HepG2 (cell line): ENCODE results near the gene NFIC. TPM values are rescaled to one million over a fixed set of nuclear protein-coding genes. Genes with fewer than 3 reads are reported as not detected.

Experiments used
- DMAP1 ChIP-seq: IDR thresholded peaks from 2 replicates; pipeline ENCODE4 v1.6.1; 2016
- IRX3 ChIP-seq: sonication (generic); formaldehyde crosslinking; IDR thresholded peaks from 2 replicates; pipeline ENCODE4 v1.8.1; 2023; ENCODE audit warnings: mild to moderate bottlenecking, low read depth, missing genetic modification reagents, borderline replicate concordance
- RXRB ChIP-seq: IDR thresholded peaks from 2 replicates; pipeline ENCODE4 v1.6.1; 2016; ENCODE audit warnings: borderline replicate concordance, missing genetic modification reagents, missing compliant biosample characterization
- SRSF4 ChIP-seq: fragments of 200-400 bp; formaldehyde crosslinking; IDR thresholded peaks from one replicate; pipeline ENCODE4 v1.6.1; 2018; ENCODE audit warnings: mild to moderate bottlenecking, low read depth, low read length, moderate library complexity; ENCODE audit not compliant: poor library complexity, severe bottlenecking
- TAF15 ChIP-seq: fragments of 200-400 bp; formaldehyde crosslinking; IDR thresholded peaks from one replicate; pipeline ENCODE4 v1.6.1; 2018; ENCODE audit warnings: mild to moderate bottlenecking, low read depth, low read length; ENCODE audit not compliant: poor library complexity, severe bottlenecking
- ZNF883 ChIP-seq: sonication (generic); formaldehyde crosslinking; IDR thresholded peaks from 2 replicates; pipeline ENCODE4 v1.5.1; 2020; ENCODE audit warnings: mild to moderate bottlenecking, missing genetic modification reagents; ENCODE audit errors: not compliant biosample characterization
- polyA plus RNA-seq, 8 experiments: library from polyadenylated mRNA; depleted of rRNA in 3 of 8; stranded (reverse) in 7 of 8; unstranded in 1 of 8; fragments of >200 nt; fragmentation: Illumina TruSeq in 4 of 8; extraction: Trizol in 4 of 8; gene quantifications; 2 replicates each; pipeline versions ENCODE4 v1.2.1 to v1.2.3, GENCODE V29; 2011 to 2016; ENCODE audit warnings: low read depth in 4 of 8, missing spikeins in 1 of 8, mixed read lengths in 1 of 8; ENCODE audit not compliant: insufficient read depth in 1 of 8
- total RNA-seq, 5 experiments: library from RNA; depleted of rRNA; stranded (reverse); fragments of >200 nt; fragmentation: Illumina TruSeq; extraction: Trizol; gene quantifications; 2 replicates each; pipeline ENCODE4 v1.2.3, GENCODE V29; 2016; ENCODE audit warnings: low read depth in 1 of 5
- TF ChIP-seq, protein P1 (sequence below): sonication (generic); formaldehyde crosslinking; IDR thresholded peaks from 2 replicates; pipeline ENCODE4 v1.8.0; 2022; ENCODE audit warnings: missing genetic modification reagents, mild to moderate bottlenecking, borderline replicate concordance
- TF ChIP-seq, protein P2 (sequence below): sonication (generic); formaldehyde crosslinking; IDR thresholded peaks from 2 replicates; pipeline ENCODE4 v1.5.1; 2020; ENCODE audit warnings: missing genetic modification reagents, mild to moderate bottlenecking, borderline replicate concordance
- TF ChIP-seq, protein P3 (sequence below): sonication (generic); formaldehyde crosslinking; IDR thresholded peaks from 2 replicates; pipeline ENCODE4 v1.4.0; 2020; ENCODE audit warnings: missing genetic modification reagents
- TF ChIP-seq, protein P4 (sequence below): sonication (generic); formaldehyde crosslinking; IDR thresholded peaks from 2 replicates; pipeline ENCODE4 v1.8.0; 2022; ENCODE audit warnings: mild to moderate bottlenecking, missing genetic modification reagents, borderline replicate concordance
- TF ChIP-seq, protein P5 (sequence below): sonication (generic); formaldehyde crosslinking; IDR thresholded peaks from 2 replicates; pipeline ENCODE4 v1.4.0; 2020; ENCODE audit warnings: low read depth, missing genetic modification reagents
- TF ChIP-seq, protein P6 (sequence below), 2 experiments: IDR thresholded peaks; 2 replicates each; pipeline ENCODE4 v1.6.1; 2011 to 2012; ENCODE audit warnings: low read length in 2 of 2, borderline replicate concordance in 1 of 2, low read depth in 1 of 2, mild to moderate bottlenecking in 1 of 2, moderate library complexity in 1 of 2

Gene NFIC
- total and polyA plus RNA-seq, 2 of the 13 experiments (the other 11 are each of a cell fraction or from before 2014, with no cell fraction given): 1.3 to 2.5 TPM

DNA sequence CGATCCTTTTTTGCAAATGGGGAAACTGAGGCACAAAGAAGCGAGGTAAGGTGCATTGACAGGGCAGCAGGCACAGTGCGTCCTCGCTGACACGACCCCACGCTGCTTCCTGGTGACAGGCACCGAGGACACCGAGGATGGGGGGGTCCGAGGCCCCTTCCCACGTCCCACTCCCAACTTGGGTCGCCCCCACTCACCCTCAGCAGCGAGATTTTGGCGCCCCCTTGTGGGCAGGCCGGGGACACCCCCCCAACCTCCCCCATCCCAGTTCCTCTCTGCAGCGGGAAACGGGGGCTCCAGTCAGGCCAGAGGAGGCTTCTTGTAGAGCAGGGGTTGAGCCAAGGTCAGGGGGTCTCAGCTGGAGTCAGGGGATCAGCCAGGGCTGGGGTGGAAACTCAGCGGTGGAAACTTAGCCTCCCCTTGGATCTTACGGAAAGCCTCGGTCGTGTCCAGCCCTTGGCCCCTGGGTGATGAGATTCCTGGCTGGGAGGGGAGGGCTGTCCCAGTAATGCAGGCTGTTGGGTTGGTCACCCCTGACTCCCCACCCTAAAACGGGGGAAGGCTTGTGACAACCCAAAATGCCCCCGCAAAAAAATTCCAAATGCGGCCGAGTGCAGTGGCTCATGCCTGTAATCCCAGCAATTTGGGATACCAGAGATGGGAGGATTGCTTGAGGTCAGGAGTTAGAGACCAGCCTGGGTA lies 105.7 kb downstream of the NFIC start (continued):
- TF ChIP-seq, protein P1, sequence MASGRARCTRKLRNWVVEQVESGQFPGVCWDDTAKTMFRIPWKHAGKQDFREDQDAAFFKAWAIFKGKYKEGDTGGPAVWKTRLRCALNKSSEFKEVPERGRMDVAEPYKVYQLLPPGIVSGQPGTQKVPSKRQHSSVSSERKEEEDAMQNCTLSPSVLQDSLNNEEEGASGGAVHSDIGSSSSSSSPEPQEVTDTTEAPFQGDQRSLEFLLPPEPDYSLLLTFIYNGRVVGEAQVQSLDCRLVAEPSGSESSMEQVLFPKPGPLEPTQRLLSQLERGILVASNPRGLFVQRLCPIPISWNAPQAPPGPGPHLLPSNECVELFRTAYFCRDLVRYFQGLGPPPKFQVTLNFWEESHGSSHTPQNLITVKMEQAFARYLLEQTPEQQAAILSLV (CRISPR knock-in tag): no peak
- no peak for TF ChIP-seq IRX3 (CRISPR knock-in tag)
- TF ChIP-seq, protein P2, sequence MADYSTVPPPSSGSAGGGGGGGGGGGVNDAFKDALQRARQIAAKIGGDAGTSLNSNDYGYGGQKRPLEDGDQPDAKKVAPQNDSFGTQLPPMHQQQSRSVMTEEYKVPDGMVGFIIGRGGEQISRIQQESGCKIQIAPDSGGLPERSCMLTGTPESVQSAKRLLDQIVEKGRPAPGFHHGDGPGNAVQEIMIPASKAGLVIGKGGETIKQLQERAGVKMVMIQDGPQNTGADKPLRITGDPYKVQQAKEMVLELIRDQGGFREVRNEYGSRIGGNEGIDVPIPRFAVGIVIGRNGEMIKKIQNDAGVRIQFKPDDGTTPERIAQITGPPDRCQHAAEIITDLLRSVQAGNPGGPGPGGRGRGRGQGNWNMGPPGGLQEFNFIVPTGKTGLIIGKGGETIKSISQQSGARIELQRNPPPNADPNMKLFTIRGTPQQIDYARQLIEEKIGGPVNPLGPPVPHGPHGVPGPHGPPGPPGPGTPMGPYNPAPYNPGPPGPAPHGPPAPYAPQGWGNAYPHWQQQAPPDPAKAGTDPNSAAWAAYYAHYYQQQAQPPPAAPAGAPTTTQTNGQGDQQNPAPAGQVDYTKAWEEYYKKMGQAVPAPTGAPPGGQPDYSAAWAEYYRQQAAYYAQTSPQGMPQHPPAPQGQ: no peak
- TF ChIP-seq TAF15: no peak
- TF ChIP-seq, protein P3, sequence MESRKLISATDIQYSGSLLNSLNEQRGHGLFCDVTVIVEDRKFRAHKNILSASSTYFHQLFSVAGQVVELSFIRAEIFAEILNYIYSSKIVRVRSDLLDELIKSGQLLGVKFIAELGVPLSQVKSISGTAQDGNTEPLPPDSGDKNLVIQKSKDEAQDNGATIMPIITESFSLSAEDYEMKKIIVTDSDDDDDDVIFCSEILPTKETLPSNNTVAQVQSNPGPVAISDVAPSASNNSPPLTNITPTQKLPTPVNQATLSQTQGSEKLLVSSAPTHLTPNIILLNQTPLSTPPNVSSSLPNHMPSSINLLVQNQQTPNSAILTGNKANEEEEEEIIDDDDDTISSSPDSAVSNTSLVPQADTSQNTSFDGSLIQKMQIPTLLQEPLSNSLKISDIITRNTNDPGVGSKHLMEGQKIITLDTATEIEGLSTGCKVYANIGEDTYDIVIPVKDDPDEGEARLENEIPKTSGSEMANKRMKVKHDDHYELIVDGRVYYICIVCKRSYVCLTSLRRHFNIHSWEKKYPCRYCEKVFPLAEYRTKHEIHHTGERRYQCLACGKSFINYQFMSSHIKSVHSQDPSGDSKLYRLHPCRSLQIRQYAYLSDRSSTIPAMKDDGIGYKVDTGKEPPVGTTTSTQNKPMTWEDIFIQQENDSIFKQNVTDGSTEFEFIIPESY (CRISPR knock-in tag): 0 out of 2 replicates have a peak, but pooled peaks have one; percentile 25
- no peak for TF ChIP-seq DMAP1 (CRISPR knock-in tag)
- TF ChIP-seq, protein P4, sequence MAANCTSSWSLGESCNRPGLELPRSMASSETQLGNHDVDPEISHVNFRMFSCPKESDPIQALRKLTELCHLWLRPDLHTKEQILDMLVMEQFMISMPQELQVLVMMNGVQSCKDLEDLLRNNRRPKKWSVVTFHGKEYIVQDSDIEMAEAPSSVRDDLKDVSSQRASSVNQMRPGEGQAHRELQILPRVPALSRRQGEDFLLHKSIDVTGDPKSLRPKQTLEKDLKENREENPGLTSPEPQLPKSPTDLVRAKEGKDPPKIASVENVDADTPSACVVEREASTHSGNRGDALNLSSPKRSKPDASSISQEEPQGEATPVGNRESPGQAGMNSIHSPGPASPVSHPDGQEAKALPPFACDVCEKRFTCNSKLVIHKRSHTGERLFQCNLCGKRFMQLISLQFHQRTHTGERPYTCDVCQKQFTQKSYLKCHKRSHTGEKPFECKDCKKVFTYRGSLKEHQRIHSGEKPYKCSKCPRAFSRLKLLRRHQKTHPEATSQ: no peak
- no peak for TF ChIP-seq SRSF4
- TF ChIP-seq, protein P5, sequence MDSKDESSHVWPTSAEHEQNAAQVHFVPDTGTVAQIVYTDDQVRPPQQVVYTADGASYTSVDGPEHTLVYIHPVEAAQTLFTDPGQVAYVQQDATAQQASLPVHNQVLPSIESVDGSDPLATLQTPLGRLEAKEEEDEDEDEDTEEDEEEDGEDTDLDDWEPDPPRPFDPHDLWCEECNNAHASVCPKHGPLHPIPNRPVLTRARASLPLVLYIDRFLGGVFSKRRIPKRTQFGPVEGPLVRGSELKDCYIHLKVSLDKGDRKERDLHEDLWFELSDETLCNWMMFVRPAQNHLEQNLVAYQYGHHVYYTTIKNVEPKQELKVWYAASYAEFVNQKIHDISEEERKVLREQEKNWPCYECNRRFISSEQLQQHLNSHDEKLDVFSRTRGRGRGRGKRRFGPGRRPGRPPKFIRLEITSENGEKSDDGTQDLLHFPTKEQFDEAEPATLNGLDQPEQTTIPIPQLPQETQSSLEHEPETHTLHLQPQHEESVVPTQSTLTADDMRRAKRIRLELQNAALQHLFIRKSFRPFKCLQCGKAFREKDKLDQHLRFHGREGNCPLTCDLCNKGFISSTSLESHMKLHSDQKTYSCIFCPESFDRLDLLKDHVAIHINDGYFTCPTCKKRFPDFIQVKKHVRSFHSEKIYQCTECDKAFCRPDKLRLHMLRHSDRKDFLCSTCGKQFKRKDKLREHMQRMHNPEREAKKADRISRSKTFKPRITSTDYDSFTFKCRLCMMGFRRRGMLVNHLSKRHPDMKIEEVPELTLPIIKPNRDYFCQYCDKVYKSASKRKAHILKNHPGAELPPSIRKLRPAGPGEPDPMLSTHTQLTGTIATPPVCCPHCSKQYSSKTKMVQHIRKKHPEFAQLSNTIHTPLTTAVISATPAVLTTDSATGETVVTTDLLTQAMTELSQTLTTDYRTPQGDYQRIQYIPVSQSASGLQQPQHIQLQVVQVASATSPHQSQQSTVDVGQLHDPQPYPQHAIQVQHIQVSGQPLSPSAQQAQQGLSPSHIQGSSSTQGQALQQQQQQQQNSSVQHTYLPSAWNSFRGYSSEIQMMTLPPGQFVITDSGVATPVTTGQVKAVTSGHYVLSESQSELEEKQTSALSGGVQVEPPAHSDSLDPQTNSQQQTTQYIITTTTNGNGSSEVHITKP (CRISPR knock-in tag): no peak
- TF ChIP-seq, protein P6, sequence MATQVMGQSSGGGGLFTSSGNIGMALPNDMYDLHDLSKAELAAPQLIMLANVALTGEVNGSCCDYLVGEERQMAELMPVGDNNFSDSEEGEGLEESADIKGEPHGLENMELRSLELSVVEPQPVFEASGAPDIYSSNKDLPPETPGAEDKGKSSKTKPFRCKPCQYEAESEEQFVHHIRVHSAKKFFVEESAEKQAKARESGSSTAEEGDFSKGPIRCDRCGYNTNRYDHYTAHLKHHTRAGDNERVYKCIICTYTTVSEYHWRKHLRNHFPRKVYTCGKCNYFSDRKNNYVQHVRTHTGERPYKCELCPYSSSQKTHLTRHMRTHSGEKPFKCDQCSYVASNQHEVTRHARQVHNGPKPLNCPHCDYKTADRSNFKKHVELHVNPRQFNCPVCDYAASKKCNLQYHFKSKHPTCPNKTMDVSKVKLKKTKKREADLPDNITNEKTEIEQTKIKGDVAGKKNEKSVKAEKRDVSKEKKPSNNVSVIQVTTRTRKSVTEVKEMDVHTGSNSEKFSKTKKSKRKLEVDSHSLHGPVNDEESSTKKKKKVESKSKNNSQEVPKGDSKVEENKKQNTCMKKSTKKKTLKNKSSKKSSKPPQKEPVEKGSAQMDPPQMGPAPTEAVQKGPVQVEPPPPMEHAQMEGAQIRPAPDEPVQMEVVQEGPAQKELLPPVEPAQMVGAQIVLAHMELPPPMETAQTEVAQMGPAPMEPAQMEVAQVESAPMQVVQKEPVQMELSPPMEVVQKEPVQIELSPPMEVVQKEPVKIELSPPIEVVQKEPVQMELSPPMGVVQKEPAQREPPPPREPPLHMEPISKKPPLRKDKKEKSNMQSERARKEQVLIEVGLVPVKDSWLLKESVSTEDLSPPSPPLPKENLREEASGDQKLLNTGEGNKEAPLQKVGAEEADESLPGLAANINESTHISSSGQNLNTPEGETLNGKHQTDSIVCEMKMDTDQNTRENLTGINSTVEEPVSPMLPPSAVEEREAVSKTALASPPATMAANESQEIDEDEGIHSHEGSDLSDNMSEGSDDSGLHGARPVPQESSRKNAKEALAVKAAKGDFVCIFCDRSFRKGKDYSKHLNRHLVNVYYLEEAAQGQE (IDR thresholded peaks at IDR 0.05; ENCODE audit: borderline replicate concordance in 1 of 2, low read depth in 1 of 2, low read length in 2 of 2): no peak
- no peak for TF ChIP-seq RXRB (CRISPR knock-in tag)
- no peak for TF ChIP-seq ZNF883 (CRISPR knock-in tag)
